ENCODE data around the gene KRT80.

GRCh38 chr12:52238207-52238840 lies 46.5 kb upstream of the KRT80 start:
- no peak for TF ChIP-seq POLR2AphosphoS5 (IDR thresholded peaks at IDR 0.05; ENCODE audit: low read depth, low read length)
- TF ChIP-seq SIN3A (IDR thresholded peaks at IDR 0.05; ENCODE audit: low read depth) = no peak
- no peak for TF ChIP-seq CTCF (IDR thresholded peaks at IDR 0.05 in 2 of 3, conservative IDR thresholded peaks at IDR 0.05 in 1 of 3; ENCODE audit: borderline replicate concordance in 1 of 3, insufficient read depth in 1 of 3, low read depth in 2 of 3, low read length in 2 of 3)
- TF ChIP-seq ATF3 (IDR thresholded peaks at IDR 0.05) = no peak
- no peak for TF ChIP-seq JUND (IDR thresholded peaks at IDR 0.05)
- no peak for TF ChIP-seq POLR2A (IDR thresholded peaks at IDR 0.05; ENCODE audit: borderline replicate concordance, extremely low read depth, insufficient read depth, insufficient read length)
- TF ChIP-seq RAD21 (IDR thresholded peaks at IDR 0.05; ENCODE audit: low read depth) = no peak
- no peak for TF ChIP-seq ZBTB33 (IDR thresholded peaks at IDR 0.05; ENCODE audit: extremely low read depth, insufficient replicate concordance, low read length)
- TF ChIP-seq SRF (IDR thresholded peaks at IDR 0.05; ENCODE audit: low read depth) = no peak
- no peak for TF ChIP-seq MAX (IDR thresholded peaks at IDR 0.05)
